ENCODE results near the gene MYO9B.

MYO9B gene

GRCh38 chr19:17171874-17172273 is 96.3 kb downstream of the MYO9B start:
- DNase-seq (ENCODE audit: low spot score) (no peak), ATAC-seq (ENCODE audit: low read depth) (no peak)
- peaks cover 70% of the 10 kb centered on the region for H3K36me3 ChIP-seq (ENCODE audit: low read depth)
- no peaks in the 10 kb centered on the region for H3K4me1 ChIP-seq (ENCODE audit: insufficient read depth, poor library complexity, severe bottlenecking)
- no peaks in the 10 kb centered on the region for H3K9me3 ChIP-seq (ENCODE audit: severe bottlenecking)
- no peak overlapping the region for H3K4me3 ChIP-seq (ENCODE audit: severe bottlenecking)
- H3K27me3 ChIP-seq (ENCODE audit: insufficient read depth, poor library complexity, severe bottlenecking): no peaks in the 10 kb centered on the region
- no peak for TF ChIP-seq CTCF (IDR thresholded peaks at IDR 0.05; ENCODE audit: poor library complexity, severe bottlenecking)
- H3K27ac ChIP-seq (ENCODE audit: poor library complexity, severe bottlenecking): no peak overlapping the region

GRCh38 chr19:17172624-17173345 is 97.2 kb downstream of the MYO9B start:
- DNase-seq (ENCODE audit: low spot score): no peak
- no peak for ATAC-seq (ENCODE audit: low read depth)
- Histone ChIP-seq H3K9me3 (ENCODE audit: severe bottlenecking) (no peaks in the 10 kb centered on the region), H3K27ac (ENCODE audit: poor library complexity, severe bottlenecking) (no peak overlapping the region), H3K4me3 (ENCODE audit: severe bottlenecking) (no peak overlapping the region), H3K36me3 (ENCODE audit: low read depth) (peaks cover 65% of the 10 kb centered on the region), H3K27me3 (ENCODE audit: insufficient read depth, poor library complexity, severe bottlenecking) (no peaks in the 10 kb centered on the region), H3K4me1 (ENCODE audit: insufficient read depth, poor library complexity, severe bottlenecking) (no peaks in the 10 kb centered on the region)
- TF ChIP-seq CTCF (IDR thresholded peaks at IDR 0.05; ENCODE audit: poor library complexity, severe bottlenecking): no peak

- Histone ChIP-seq H3K36me3 (ENCODE audit: low read depth) (peaks cover 59% of the 10 kb centered on the region), H3K4me3 (ENCODE audit: severe bottlenecking) (no peak overlapping the region), H3K9me3 (ENCODE audit: severe bottlenecking) (no peaks in the 10 kb centered on the region)
These were observed 102.7 kb downstream of the MYO9B start for GRCh38 chr19:17178291-17178690.

GRCh38 chr19:17180997-17181702 is 105.6 kb downstream of the MYO9B start:
- TF ChIP-seq CTCF (IDR thresholded peaks at IDR 0.05; ENCODE audit: poor library complexity, severe bottlenecking): no peak
- DNase-seq (ENCODE audit: low spot score) (no peak), ATAC-seq (ENCODE audit: low read depth) (no peak)
- Histone ChIP-seq H3K9me3 (ENCODE audit: severe bottlenecking) (no peaks in the 10 kb centered on the region), H3K4me1 (ENCODE audit: insufficient read depth, poor library complexity, severe bottlenecking) (no peaks in the 10 kb centered on the region), H3K36me3 (ENCODE audit: low read depth) (peaks cover 33% of the 10 kb centered on the region; the same call in 1 of the 2 replicates), H3K27ac (ENCODE audit: poor library complexity, severe bottlenecking) (no peak overlapping the region), H3K4me3 (ENCODE audit: severe bottlenecking) (no peak overlapping the region), H3K27me3 (ENCODE audit: insufficient read depth, poor library complexity, severe bottlenecking) (no peaks in the 10 kb centered on the region)

More at GRCh38 chr19:17178291-17178690, 102.7 kb downstream of the MYO9B start:
- Histone ChIP-seq H3K27me3 (ENCODE audit: insufficient read depth, poor library complexity, severe bottlenecking) (no peaks in the 10 kb centered on the region), H3K4me1 (ENCODE audit: insufficient read depth, poor library complexity, severe bottlenecking) (no peaks in the 10 kb centered on the region), H3K27ac (ENCODE audit: poor library complexity, severe bottlenecking) (no peak overlapping the region)
- no peak for ATAC-seq (ENCODE audit: low read depth)
- no peak for TF ChIP-seq CTCF (IDR thresholded peaks at IDR 0.05; ENCODE audit: poor library complexity, severe bottlenecking)
- DNase-seq (ENCODE audit: low spot score): no peak

Measured in RWPE2 (cell line).